HL-60/S4 (cell line): ENCODE results near the gene SYT1.

ENCODE experiments used
- in situ Hi-C: fragments of 300-500 bp; cut with MboI; formaldehyde crosslinking; loops from 2 replicates; pipeline ENCODE4 v1.14.3; 2022; ENCODE audit warnings: low sequenced_read_pairs

SYT1 gene

GRCh38 chr12:79055926-79056674, 191.5 kb downstream of the SYT1 start:
- in situ Hi-C loops, result no loop called here

- in situ Hi-C loops, result no loop called here
Measured at GRCh38 chr12:79056775-79057174, 192.2 kb downstream of the SYT1 start.

- in situ Hi-C loops, result no loop called here
Measured at GRCh38 chr12:79057540-79057939, 193.0 kb downstream of the SYT1 start.

- in situ Hi-C loops, result no loop called here
Measured at GRCh38 chr12:79058342-79058741, 193.8 kb downstream of the SYT1 start.

GRCh38 chr12:79059557-79059956, 195.0 kb downstream of the SYT1 start:
- in situ Hi-C loops, result no loop called here

GRCh38 chr12:79063258-79063657, 198.7 kb downstream of the SYT1 start:
- in situ Hi-C loops, result no loop called here

GRCh38 chr12:79067977-79068376, 203.4 kb downstream of the SYT1 start:
- in situ Hi-C loops, result no loop called here

- in situ Hi-C loops, result no loop called here
Measured at GRCh38 chr12:79069009-79069408, 204.4 kb downstream of the SYT1 start.

GRCh38 chr12:79071498-79071897, 206.9 kb downstream of the SYT1 start:
- in situ Hi-C loops, result no loop called here

GRCh38 chr12:79073506-79073905, 208.9 kb downstream of the SYT1 start:
- in situ Hi-C loops, result no loop called here

- in situ Hi-C loops, result no loop called here
Measured at GRCh38 chr12:79082595-79082994, 218.0 kb downstream of the SYT1 start.

GRCh38 chr12:79083181-79083580, 218.6 kb downstream of the SYT1 start:
- in situ Hi-C loops, result no loop called here

- in situ Hi-C loops, result no loop called here
Measured at GRCh38 chr12:79085106-79085682, 220.6 kb downstream of the SYT1 start.

- in situ Hi-C loops, result no loop called here
Measured at GRCh38 chr12:79086541-79087296, 222.1 kb downstream of the SYT1 start.

GRCh38 chr12:79098530-79098929, 234.0 kb downstream of the SYT1 start:
- in situ Hi-C loops, result no loop called here

GRCh38 chr12:79108962-79109361, 244.4 kb downstream of the SYT1 start:
- in situ Hi-C loops, result no loop called here

- in situ Hi-C loops, result no loop called here
Measured at GRCh38 chr12:79114896-79115295, 250.3 kb downstream of the SYT1 start.

GRCh38 chr12:79115743-79116142, 251.2 kb downstream of the SYT1 start:
- in situ Hi-C loops, result no loop called here

- in situ Hi-C loops, result no loop called here
Measured at GRCh38 chr12:79119796-79120195, 255.2 kb downstream of the SYT1 start.

- in situ Hi-C loops, result no loop called here
Measured at GRCh38 chr12:79121486-79121885, 256.9 kb downstream of the SYT1 start.

- in situ Hi-C loops, result no loop called here
Measured at GRCh38 chr12:79124385-79124784, 259.8 kb downstream of the SYT1 start.

GRCh38 chr12:79125358-79125757, 260.8 kb downstream of the SYT1 start:
- in situ Hi-C loops, result no loop called here
